Breast epithelium (tissue), 4 donors: ENCODE data around the gene NES. TPM values are rescaled to one million over a fixed set of nuclear protein-coding genes. Genes with fewer than 3 reads are reported as not detected.
A peak's percentile ranks its signal among the peaks of the same experiment; 100 is the strongest.

Source experiments
- DNase-seq, 2 donors: peaks; one replicate each; pipeline ENCODE4 v3.0.0-alpha.2; 2019; ENCODE audit warnings: low spot score in 2 of 2
- H3K27ac ChIP-seq, 2 donors: fragments of 200-600 bp; sonication (generic) in 1 of 2; one replicate each; pipeline ENCODE4 v1.5.1; 2016 to 2019; ENCODE audit warnings: mild to moderate bottlenecking in 1 of 2
- H3K27me3 ChIP-seq, 2 donors: fragments of 200-600 bp; sonication (generic) in 1 of 2; one replicate each; pipeline versions ENCODE4 v1.5.1 to v1.6.0; 2017 to 2019; ENCODE audit warnings: control low read depth in 1 of 2, mild to moderate bottlenecking in 1 of 2
- H3K36me3 ChIP-seq: fragments of 200-600 bp; one replicate; pipeline ENCODE4 v1.5.1; 2019
- H3K4me1 ChIP-seq, 2 donors: fragments of 200-600 bp; sonication (generic); one replicate each; pipeline ENCODE4 v1.5.1; 2016 to 2019; ENCODE audit warnings: control low read depth in 1 of 2
- H3K4me3 ChIP-seq, 3 donors: fragments of 200-600 bp; sonication (generic); 1 replicate in 2 of 3; 2 replicates in 1 of 3; pipeline ENCODE4 v1.5.1; 2016 to 2019; ENCODE audit warnings: mild to moderate bottlenecking in 3 of 3, moderate library complexity in 2 of 3
- H3K9me3 ChIP-seq, 2 donors: fragments of 200-600 bp; sonication (generic) in 1 of 2; one replicate each; pipeline ENCODE4 v1.5.1; 2016 to 2019; ENCODE audit warnings: control low read depth in 1 of 2
- CTCF ChIP-seq, 3 donors: fragments of 450-650 bp; IDR thresholded peaks; one replicate each; pipeline ENCODE4 v1.5.1; 2016 to 2017; ENCODE audit warnings: antibody characterized with exemption in 3 of 3, mild to moderate bottlenecking in 3 of 3, moderate library complexity in 3 of 3
- POLR2A ChIP-seq: fragments of 450-650 bp; IDR thresholded peaks from one replicate; pipeline ENCODE4 v1.6.1; 2016; ENCODE audit warnings: antibody characterized with exemption, mild to moderate bottlenecking, moderate library complexity
- POLR2AphosphoS5 ChIP-seq, 3 donors: sonication (generic); formaldehyde crosslinking; IDR thresholded peaks; one replicate each; pipeline ENCODE4 v1.6.1; 2017; ENCODE audit warnings: antibody characterized with exemption in 3 of 3
- intact Hi-C: fragments of 100-400 bp; cut with DNase I; formaldehyde crosslinking; loops from one replicate; pipeline ENCODE4 v1.15.1; 2023; ENCODE audit warnings: low total_unique reads
- total RNA-seq, 3 donors: library from RNA; depleted of rRNA; stranded (reverse); fragments of >200 nt; gene quantifications; one replicate each; pipeline ENCODE4 v1.1.0, GENCODE V29; 2016

NES gene
- total RNA-seq, 3 donors from 2014 or later = 9.9 to 28.5 (median 14.9) TPM

DNA sequence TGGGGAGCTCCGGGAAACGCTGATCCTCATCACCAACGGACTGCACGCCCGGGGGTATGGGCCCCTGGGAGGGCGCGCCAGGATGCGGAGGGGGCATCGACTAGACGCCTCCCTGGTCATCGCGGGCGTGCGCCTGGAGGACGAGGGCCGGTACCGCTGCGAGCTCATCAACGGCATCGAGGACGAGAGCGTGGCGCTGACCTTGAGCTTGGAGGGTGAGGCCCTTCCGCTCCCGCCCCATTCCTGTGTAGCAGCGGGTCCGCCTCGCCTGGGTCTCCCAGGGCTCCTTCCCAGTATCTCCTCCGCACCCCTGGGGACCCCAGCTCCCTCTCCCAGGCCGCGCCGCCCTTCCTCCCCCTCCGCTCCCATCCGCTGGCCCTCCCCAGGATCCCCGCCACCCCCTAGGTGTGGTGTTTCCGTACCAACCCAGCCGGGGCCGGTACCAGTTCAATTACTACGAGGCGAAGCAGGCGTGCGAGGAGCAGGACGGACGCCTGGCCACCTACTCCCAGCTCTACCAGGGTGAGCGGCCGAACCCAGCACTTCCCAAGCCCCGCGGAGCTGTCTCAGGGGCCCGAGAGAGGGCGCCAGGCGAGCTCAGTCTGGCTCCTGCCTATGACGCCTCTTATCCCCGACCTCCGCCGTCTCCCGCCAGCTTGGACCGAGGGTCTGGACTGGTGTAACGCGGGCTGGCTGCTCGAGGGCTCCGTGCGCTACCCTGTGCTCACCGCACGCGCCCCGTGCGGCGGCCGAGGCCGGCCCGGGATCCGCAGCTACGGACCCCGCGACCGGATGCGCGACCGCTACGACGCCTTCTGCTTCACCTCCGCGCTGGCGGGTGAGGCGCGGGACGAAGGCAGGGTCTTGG lies 53.0 kb downstream of the NES start:
- peak overlapping the region; percentile 33 to 71 (median 45) for H3K4me3 ChIP-seq
- peak in 1 of 2 donors; percentile 52 for DNase-seq
- H3K9me3 ChIP-seq = no peaks in the 10 kb centered on the region
- H3K27me3 ChIP-seq = peaks cover 15 to 51% of the 10 kb centered on the region in 2 donors
- H3K27ac ChIP-seq = peak overlapping the region in 1 of 2 donors; percentile 38
- TF ChIP-seq POLR2A (no peak), CTCF (IDR thresholded peaks at IDR 0.05) (peak in 2 of 3 donors; percentile 22 to 28), POLR2AphosphoS5 (IDR thresholded peaks at IDR 0.05) (no peak)
- intact Hi-C loops = no loop called here
- peaks cover 11 to 16% of the 10 kb centered on the region in 2 donors for H3K4me1 ChIP-seq
- no peaks in the 10 kb centered on the region for H3K36me3 ChIP-seq

GRCh38 chr1:156622581-156623297 lies 54.5 kb downstream of the NES start:
- no peak overlapping the region for H3K4me3 ChIP-seq
- H3K27ac ChIP-seq = no peak overlapping the region
- TF ChIP-seq POLR2AphosphoS5 (IDR thresholded peaks at IDR 0.05) = no peak
- no peak for TF ChIP-seq CTCF (IDR thresholded peaks at IDR 0.05)
- no peak for TF ChIP-seq POLR2A
- no peaks in the 10 kb centered on the region for H3K9me3 ChIP-seq
- intact Hi-C loops = no loop called here
- H3K27me3 ChIP-seq = peaks cover 15 to 53% of the 10 kb centered on the region in 2 donors
- no peaks in the 10 kb centered on the region for H3K36me3 ChIP-seq
- peaks cover 11 to 16% of the 10 kb centered on the region in 2 donors for H3K4me1 ChIP-seq
- no peak for DNase-seq

- intact Hi-C loops = no loop called here
Observed at GRCh38 chr1:156619582-156619955, 57.6 kb downstream of the NES start.

DNA sequence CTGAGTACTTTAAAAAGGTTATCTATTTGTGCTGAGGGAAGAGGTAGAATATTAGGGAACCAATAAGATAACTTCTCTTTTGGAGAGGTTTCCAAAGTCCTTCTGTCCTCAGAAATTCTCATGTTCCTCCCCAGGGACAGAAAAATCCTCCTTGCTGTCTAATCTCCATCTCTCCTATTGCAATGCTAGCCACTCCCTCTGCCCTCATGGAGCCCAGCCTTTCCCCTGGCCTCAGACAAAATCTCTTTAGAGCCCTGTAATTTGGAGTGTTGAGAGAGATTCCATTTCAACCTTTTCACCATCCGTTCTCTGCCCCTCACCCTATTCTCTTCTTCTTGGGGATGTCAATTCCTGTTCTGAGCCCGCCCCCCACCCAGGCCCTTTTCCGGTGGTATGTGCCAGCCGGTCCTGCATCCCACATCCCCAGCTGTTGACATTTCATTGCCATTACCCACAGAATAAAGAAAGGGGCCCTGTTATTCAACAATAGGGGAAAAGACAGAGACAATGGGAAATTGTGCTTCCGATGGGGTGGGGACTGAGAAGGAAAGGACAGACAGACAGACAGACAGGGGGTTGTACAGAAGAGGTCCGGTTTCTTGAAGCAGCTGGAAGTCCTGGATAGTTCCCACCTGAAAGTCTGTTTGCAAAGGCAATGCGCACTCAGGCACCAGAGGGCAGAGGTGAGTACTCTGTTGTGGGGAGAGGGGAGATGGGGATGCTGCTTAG lies 58.2 kb downstream of the NES start, which contains the start of gene HAPLN2:
TSS of gene HAPLN2 (plus strand) at position 563 of the 729 bp plus-strand sequence. CDS start 4,076 bp downstream, outside the sequence.
- Histone ChIP-seq H3K27ac (no peak within 1 kb of the TSS), H3K36me3 (no peaks in the 10 kb centered on the region), H3K27me3 (peaks cover 5 to 21% of the 10 kb centered on the region in 2 donors), H3K4me1 (no peaks in the 10 kb centered on the region), H3K4me3 (no peak within 1 kb of the TSS), H3K9me3 (no peaks in the 10 kb centered on the region)
- no peak for TF ChIP-seq POLR2A
- TF ChIP-seq CTCF (IDR thresholded peaks at IDR 0.05) = peak in 1 of 3 donors; percentile 17
- intact Hi-C loops = no loop called here
- DNase-seq = no peak

More at GRCh38 chr1:156619582-156619955, 57.6 kb downstream of the NES start:
- Histone ChIP-seq H3K4me1 (peaks cover 5% of the 10 kb centered on the region in 2 donors), H3K9me3 (no peaks in the 10 kb centered on the region), H3K4me3 (no peak overlapping the region), H3K27ac (no peak overlapping the region), H3K27me3 (peaks cover 5 to 26% of the 10 kb centered on the region in 2 donors), H3K36me3 (no peaks in the 10 kb centered on the region)
- TF ChIP-seq CTCF (IDR thresholded peaks at IDR 0.05) (no peak), POLR2A (no peak), POLR2AphosphoS5 (IDR thresholded peaks at IDR 0.05) (no peak)
- DNase-seq = no peak

Other genes starting within 250 kb of the NES start
- gene MEF2D, start 176.6 kb downstream of the NES start, total RNA-seq = 10 to 100 TPM; 25.8 to 34.9 (median 32.1) TPM
- 1 to 10 TPM in 1 of 3 donors, under 1 TPM in 2; under 0.01 to 1.4 (median 0.15) TPM for gene IQGAP3, start 104.8 kb downstream of the NES start, total RNA-seq
- gene TTC24, start 97.7 kb downstream of the NES start, total RNA-seq = not detected
- 10 to 100 TPM; 70.4 to 90.5 (median 75.5) TPM for gene NAXE, start 85.6 kb downstream of the NES start, total RNA-seq
- gene GPATCH4, start 75.9 kb downstream of the NES start, total RNA-seq = 10 to 100 TPM; 20.2 to 31.1 (median 23.7) TPM
- not detected for gene HAPLN2, start 58.0 kb downstream of the NES start, total RNA-seq
- under 1 TPM in 1 of 3 donors, not detected in 2; 0.44 TPM for gene BCAN, start 35.3 kb downstream of the NES start, total RNA-seq
- gene CRABP2, start 28.2 kb upstream of the NES start, total RNA-seq = 10 to 100 TPM in 2 of 3 donors, 1 to 10 TPM in 1; 4.2 to 61.6 (median 28.2) TPM
- gene METTL25B, start 51.1 kb upstream of the NES start, total RNA-seq = 10 to 100 TPM; 15.5 to 41.3 (median 30.2) TPM
- gene ISG20L2, start 51.4 kb upstream of the NES start, total RNA-seq = 10 to 100 TPM; 13.6 to 25.2 (median 21.0) TPM
- gene MRPL24, start 63.7 kb upstream of the NES start, total RNA-seq = 10 to 100 TPM; 36.6 to 63.9 (median 63.8) TPM
- gene HDGF, start 74.3 kb upstream of the NES start, total RNA-seq = 100 to 1,000 TPM; 133 to 178 (median 173) TPM
- 10 to 100 TPM; 21.6 to 35.9 (median 24.9) TPM for gene PRCC, start 90.1 kb upstream of the NES start, total RNA-seq
- gene SH2D2A, start 139.4 kb upstream of the NES start, total RNA-seq = 1 to 10 TPM in 2 of 3 donors, not detected in 1; 4.6 to 5.4 TPM
- under 1 TPM in 2 of 3 donors, not detected in 1; 0.15 to 0.33 TPM for gene INSRR, start 181.7 kb upstream of the NES start, total RNA-seq
- gene NTRK1, start 183.5 kb upstream of the NES start, total RNA-seq = 1 to 10 TPM in 1 of 3 donors, under 1 TPM in 2; 0.16 to 4.9 (median 0.73) TPM
- 10 to 100 TPM in 1 of 3 donors, 1 to 10 TPM in 2; 4.0 to 15.1 (median 6.2) TPM for gene PEAR1, start 216.3 kb upstream of the NES start, total RNA-seq
- gene LRRC71, start 243.2 kb upstream of the NES start, total RNA-seq = not detected